ENCODE results near the gene ZNF417.

DNA sequence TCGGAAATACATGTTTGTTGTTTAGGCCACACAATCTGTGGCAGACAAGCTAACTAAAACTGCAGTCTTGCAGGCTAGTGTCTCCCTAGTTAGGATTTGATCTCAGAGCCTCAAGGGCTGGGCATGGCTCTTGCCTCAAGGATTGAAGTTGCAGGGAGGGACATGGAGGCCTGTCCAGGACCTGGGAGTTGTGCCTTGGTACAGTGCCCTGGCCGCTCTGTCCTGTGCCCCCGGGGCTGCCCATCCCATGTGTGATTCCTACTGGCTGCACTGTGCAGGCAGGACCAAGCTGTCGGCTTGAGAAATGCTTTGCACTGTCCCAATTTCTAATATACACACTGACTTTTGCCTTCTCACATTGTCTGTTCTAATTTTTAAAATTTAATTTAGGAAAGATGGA is 38.6 kb upstream of the ZNF417 start:
- TF ChIP-seq ARHGAP35 (IDR thresholded peaks at IDR 0.05; ENCODE audit: partially characterized antibody), result no peak
- no peak for TF ChIP-seq CTCF (IDR thresholded peaks at IDR 0.05 in 2 of 3, conservative IDR thresholded peaks at IDR 0.05 in 1 of 3; ENCODE audit: insufficient read depth in 2 of 3, low read depth in 1 of 3, low read length in 3 of 3)
- TF ChIP-seq BACH1 (tag; IDR thresholded peaks at IDR 0.05), result no peak

Measured in K562 (cell line).